Fibroblast of gingiva (primary cell): ENCODE results near the gene KIF5A.
"Not testable (repeated sequence)": the region's sequence is repeated elsewhere in the genome, so short reads cannot be mapped to it uniquely, and the experiment has no call there.

ENCODE experiments used
- DNase-seq: peaks from one replicate; pipeline ENCODE4 v3.0.0-alpha.2; 2011; ENCODE audit warnings: low read depth

The KIF5A gene

DNA sequence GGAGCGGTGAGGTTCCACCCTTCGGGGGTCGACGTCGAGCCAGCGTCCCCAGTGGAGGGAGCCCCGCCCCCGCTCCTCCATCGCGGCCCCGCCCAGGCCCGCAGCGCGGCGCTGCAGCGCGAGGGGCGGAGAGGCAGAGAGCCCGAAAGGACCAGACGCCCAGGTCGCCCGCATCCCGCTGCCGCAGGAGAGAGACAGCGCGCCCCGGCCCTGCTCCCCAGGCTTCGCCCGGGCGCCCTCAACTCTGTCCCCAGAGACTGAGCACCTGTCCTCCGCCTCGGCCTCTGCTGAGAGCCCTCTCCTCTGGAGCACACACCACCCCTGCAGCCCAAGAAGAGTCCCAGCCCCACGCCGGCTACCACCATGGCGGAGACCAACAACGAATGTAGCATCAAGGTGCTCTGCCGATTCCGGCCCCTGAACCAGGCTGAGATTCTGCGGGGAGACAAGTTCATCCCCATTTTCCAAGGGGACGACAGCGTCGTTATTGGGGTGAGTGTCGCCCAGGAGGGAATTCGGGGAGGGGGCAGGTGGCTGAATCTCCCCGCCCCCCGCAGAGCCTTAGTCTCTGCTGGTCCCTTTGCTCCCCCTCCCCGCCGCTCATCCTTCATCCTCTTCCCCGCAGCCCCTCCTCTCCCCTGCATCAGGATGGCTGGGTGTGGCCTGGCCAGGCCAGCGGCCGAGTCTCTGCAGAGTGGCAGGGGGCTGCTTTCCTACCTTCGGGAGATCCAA, at the start of gene KIF5A:
KIF5A (plus strand) TSS at position 136 of the 732 bp plus-strand sequence; CDS start at position 364, 228 bp downstream.
- DNase-seq, result no peak

DNA sequence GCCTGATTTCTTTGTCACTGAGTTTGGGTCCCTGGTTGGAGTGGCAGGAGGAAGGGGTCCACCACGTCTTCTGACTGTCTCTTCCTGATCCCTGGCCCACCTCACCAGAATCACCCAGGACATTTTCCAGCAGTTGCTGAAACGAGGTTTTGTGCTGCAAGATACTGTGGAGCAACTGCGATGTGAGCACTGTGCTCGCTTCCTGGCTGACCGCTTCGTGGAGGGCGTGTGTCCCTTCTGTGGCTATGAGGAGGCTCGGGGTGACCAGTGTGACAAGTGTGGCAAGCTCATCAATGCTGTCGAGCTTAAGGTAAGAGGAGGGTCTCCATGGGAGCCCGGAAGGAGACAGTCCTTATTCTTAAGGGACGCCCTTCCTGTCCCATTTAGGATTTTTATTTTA, 49.6 kb upstream of the KIF5A start:
- DNase-seq, result no peak

DNA sequence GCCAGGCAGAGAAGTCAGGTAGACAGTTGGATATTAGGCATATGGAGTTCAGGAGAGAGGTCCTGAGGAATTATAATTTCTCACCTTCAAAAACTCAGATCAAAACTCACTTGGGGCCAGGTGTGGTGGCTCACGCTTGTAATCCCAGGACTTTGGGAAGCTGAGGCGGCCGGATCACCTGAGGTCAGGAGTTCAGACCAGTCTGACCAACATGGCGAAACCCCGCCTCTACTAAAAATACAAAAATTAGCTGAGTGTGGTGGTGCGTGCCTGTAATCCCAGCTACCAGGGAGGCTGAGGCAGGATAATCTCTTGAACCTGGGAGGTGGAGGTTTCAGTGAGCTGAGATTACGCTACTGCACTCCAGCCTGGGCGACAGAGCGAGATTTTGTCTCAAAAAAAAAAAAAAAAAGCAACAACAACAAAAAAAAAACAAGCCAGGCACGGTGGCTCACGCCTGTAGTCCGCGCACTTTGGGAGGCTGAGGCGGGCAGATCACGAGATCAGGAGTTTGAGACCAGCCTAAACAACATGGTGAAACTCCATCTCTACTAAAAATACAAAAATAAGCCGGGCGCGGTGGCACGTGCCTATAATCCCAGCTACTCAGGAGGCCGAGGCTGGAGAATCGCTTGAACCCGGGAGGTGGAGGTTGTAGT, 47.4 kb upstream of the KIF5A start:
- not testable (repeated sequence) for DNase-seq

GRCh38 chr12:57506541-57506940, 43.3 kb upstream of the KIF5A start:
- DNase-seq, result not testable (repeated sequence)

DNA sequence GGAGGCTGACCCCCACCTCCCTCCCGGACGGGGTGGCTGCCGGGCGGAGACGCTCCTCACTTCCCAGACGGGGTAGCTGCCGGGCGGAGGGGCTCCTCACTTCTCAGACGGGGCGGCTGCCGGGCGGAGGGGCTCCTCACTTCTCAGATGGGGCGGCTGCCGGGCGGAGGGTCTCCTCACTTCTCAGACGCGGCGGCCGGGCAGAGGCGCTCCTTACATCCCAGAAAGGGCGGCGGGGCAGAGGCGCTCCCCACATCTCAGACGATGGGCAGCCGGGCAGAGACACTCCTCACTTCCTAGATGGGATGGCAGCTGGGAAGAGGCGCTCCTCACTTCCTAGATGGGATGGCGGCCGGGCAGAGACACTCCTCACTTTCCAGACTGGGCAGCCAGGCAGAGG, 42.0 kb upstream of the KIF5A start:
- DNase-seq, result not testable (repeated sequence)

DNA sequence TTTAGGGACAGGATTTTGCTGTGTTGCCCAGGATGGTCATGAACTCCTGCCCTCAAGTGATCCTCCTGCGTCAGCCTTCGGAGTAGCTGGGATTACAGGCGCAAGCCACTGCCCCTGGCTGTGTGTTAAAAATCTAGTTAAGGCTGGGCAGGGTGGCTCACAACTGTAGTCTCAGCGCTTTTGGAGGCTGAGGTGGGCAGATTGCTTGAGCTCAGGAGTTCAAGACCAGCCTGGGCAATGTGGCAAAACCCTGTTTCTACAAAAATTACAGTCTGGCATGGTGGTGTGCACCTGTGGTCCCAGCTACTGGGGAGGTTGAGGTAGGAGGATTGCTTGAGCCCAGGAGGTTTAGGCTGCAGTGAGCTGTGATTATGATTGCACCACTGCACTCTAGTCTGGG, 38.7 kb upstream of the KIF5A start:
- no peak for DNase-seq

DNA sequence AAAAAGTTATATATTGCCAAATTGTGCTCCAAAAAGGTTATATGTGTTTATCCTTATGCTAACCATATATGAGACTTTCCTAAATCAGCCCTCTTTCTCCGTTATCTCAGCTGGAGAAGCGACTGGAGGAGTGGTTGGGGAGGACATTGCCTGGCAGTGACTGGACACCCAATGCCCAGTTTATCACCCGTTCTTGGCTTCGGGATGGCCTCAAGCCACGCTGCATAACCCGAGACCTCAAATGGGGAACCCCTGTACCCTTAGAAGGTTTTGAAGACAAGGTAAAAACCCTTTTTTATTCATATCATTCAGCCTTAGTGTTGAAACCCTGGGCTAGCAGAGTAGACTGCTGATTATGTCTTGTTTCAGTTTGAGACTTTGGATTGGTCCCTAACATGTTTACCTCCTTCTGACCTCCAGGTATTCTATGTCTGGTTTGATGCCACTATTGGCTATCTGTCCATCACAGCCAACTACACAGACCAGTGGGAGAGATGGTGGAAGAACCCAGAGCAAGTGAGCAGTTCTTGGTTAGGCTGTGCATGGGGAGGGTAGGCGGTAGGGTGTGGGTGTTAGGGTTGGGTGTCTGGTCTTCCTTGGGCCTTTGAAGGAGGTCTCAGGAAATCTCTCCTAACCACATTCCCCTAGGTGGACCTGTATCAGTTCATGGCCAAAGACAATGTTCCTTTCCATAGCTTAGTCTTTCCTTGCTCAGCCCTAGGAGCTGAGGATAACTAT, 38.1 kb upstream of the KIF5A start:
- no peak for DNase-seq

GRCh38 chr12:57512665-57513064, 37.2 kb upstream of the KIF5A start:
- no peak for DNase-seq

GRCh38 chr12:57513266-57513665, 36.6 kb upstream of the KIF5A start:
- no peak for DNase-seq

DNA sequence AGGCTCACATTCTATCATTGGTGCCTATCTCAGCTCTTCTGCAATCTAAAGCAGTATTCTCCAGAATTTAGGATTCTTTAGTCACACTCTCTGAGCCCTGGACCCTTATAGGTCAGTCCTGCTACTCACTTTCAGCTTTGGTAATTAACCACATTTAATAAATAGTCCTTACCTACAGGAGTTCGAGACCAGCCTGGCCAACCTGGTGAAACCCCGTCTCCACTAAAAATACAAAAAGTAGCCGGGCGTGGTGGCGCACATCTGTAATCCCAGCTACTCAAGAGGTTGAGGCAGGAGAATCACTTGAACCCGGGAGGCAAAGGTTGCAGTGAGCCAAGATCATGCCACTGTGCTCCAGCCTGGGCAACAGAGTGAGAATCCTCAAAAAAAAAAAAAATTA, 36.2 kb upstream of the KIF5A start:
- DNase-seq, result not testable (repeated sequence)

DNA sequence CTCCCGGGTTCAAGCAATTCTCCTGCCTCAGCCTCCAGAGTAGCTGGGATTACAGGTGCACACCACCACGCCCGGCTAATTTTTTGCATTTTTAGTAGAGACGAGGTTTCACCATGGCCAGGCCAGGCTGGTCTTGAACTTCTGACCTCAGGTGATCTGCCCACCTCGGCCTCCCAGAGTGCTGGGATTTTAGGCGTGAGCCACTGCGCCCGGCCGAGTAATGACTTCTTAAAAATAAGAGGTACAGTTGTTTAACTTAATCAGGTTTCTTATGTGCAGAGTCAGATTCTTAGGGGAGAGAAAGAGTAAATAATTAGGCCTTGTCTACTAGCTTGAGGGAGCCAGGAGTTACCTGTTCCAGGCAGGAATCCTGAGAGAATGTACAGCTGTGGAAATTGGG, 35.6 kb upstream of the KIF5A start:
- not testable (repeated sequence) for DNase-seq

DNA sequence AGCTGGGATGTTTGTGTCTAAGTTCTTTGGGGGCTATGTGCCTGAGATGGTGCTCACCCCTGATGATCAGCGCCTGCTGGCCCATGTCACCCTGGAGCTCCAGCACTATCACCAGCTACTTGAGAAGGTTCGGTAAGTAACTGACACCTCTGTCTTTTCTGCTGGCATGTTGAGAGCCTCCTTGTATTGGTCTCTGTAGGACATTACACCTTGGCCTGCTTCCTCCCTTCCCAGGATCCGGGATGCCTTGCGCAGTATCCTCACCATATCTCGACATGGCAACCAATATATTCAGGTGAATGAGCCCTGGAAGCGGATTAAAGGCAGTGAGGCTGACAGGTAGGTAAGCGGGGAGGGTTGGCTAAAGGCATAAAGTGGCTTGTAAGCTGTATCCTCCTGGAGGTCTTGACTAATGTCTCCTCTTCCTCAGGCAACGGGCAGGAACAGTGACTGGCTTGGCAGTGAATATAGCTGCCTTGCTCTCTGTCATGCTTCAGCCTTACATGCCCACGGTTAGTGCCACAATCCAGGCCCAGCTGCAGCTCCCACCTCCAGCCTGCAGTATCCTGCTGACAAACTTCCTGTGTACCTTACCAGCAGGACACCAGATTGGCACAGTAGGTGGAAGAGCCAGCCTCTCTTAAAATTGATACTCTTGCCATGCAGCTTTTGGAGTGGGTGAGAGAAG, 35.0 kb upstream of the KIF5A start:
- no peak for DNase-seq

DNA sequence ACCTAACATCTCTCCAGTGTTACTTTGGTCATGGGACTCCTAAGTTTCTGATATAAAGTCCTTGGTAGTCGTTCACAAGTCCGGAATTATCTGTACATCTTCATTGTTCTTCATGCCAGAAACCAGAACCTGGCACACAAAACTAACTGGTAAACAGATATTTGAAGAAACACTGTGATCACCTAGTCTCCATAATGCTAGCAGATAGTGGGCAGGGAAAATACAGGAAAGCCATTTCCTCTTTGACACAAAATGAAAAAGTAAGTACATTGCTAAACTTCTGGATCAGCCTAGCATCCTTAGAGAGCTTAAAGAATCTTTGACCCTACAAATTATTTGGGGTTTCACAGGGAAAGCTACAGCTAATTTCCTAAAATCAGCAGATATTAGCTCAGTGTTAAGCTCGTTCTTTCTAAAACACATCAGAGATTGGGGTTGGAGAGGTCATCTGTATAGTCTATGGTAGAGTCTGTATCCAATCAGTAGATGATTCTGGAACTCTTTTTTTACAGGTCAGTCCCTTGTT, 34.4 kb upstream of the KIF5A start:
- DNase-seq, result no peak

- no peak for DNase-seq
Observed at GRCh38 chr12:57515934-57516541, 33.8 kb upstream of the KIF5A start.

GRCh38 chr12:57516617-57517153, 33.2 kb upstream of the KIF5A start:
- DNase-seq, result no peak

GRCh38 chr12:57517187-57517586, 32.7 kb upstream of the KIF5A start:
- DNase-seq, result peak; percentile 68

DNA sequence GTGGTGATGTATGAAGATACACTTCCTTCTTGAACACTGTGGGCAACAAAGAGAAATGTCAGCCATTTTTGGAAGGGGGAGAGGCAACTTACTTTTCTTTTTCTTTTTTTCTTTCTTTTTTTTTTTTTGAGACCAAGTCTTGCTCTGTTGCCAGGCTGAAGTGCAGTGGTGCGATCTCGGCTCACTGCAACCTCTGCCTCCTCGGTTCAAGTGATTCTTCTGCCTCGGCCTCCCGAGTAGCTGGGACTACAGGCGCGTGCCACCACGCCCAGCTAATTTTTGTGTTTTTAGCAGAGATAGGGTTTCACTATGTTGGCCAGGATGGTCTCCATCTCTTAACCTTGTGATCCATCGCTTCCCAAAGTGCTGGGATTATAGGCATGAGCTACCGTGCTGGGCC, 32.1 kb upstream of the KIF5A start:
- not testable (repeated sequence) for DNase-seq

- DNase-seq, result peak; percentile 50
Observed at GRCh38 chr12:57518176-57518919, 31.5 kb upstream of the KIF5A start.

DNA sequence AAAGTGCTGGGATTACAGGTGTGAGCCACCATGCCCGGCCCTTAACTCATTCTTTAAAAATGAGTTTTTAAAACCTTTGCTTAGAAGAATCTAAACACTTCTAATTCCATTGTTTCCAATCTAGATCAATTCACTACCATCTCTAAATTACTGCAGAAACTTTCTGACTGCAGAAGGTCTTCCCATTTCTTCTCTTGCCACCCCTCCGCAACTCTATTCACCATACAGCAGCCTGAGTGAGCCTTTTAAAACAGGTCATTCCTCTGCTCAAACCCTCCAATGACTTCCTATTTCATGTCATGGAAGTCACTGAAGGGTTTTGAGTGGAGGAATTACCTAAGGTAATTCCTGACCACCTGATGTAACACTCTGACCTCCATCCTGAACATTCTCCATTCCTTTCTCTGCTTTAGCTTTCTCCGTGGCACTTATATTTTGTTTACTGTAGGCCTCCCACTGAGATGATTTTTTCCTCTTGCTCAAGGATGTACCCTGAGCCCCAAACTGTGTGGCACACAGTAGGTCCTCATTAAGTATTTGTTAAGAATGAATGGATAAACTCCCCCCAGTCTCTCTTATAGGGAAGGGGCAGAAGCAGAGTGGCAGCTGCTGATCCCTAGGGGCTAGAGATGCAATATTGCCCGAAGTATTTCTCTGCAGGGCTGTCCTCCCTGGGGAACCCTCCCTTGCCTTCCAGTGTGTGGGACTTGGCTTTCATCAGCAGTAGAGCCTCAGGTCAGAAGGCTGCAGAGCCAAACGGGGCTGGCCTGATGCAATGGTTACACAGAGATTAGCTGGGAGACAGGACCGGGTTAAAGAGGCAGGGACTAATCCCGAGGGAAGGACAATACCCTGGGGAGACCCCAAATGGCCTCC, 30.7 kb upstream of the KIF5A start:
- DNase-seq, result peak; percentile 83

DNA sequence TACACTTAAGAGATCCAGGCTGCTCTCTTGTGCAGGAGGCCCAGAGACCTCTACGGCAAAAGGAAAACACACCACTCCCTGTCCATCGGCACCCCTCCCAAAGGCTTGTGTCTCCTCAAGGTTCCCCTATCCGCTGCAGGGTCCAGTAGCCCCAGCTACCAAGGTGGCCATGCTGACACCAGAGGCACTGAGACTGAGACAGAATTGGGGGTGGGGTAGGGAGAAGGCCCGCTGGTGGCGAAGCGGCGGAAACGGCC, 30.1 kb upstream of the KIF5A start:
- DNase-seq, result no peak
